ENCODE results near the gene TNFAIP3. TPM values are rescaled to one million over a fixed set of nuclear protein-coding genes. Genes with fewer than 3 reads are reported as not detected.

Gene TNFAIP3
- total and polyA plus RNA-seq, 2 experiments from 2014 or later, result 73.4 to 141 TPM

DNA sequence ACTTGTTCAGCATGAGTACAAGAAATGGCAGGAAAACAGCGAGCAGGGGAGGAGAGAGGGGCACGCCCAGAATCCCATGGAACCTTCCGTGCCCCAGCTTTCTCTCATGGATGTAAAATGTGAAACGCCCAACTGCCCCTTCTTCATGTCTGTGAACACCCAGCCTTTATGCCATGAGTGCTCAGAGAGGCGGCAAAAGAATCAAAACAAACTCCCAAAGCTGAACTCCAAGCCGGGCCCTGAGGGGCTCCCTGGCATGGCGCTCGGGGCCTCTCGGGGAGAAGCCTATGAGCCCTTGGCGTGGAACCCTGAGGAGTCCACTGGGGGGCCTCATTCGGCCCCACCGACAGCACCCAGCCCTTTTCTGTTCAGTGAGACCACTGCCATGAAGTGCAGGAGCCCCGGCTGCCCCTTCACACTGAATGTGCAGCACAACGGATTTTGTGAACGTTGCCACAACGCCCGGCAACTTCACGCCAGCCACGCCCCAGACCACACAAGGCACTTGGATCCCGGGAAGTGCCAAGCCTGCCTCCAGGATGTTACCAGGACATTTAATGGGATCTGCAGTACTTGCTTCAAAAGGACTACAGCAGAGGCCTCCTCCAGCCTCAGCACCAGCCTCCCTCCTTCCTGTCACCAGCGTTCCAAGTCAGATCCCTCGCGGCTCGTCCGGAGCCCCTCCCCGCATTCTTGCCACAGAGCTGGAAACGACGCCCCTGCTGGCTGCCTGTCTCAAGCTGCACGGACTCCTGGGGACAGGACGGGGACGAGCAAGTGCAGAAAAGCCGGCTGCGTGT, 11.6 kb downstream of the TNFAIP3 start:
- Histone ChIP-seq H3K4me1 (ENCODE audit: insufficient read depth) (peaks cover 2% of the 10 kb centered on the region), H3K9me3 (ENCODE audit: low read depth) (no peaks in the 10 kb centered on the region), H3K79me2 (peaks cover 3% of the 10 kb centered on the region), H3K27ac (no peak overlapping the region), H3K9me2 (replicated peaks; ENCODE audit: insufficient read depth) (no peaks in the 10 kb centered on the region), H3K36me3 (replicated peaks; ENCODE audit: insufficient read depth, low read depth) (no peaks in the 10 kb centered on the region), H4K20me1 (ENCODE audit: insufficient read depth, poor library complexity, severe bottlenecking) (no peaks in the 10 kb centered on the region), H3K4me3 (no peak overlapping the region), H3K27me3 (no peaks in the 10 kb centered on the region), H2AFZ (no peak overlapping the region), H3K4me2 (no peak overlapping the region)
- WGBS (ENCODE audit: low lambda C conversion rate, missing lambda C conversion rate), result 77% methylated on average over 32 of the region's 33 CpGs
- TF ChIP-seq EZH2 (IDR thresholded peaks at IDR 0.05; ENCODE audit: borderline replicate concordance), result no peak
- TF ChIP-seq EZH2phosphoT487 (IDR thresholded peaks at IDR 0.05; ENCODE audit: low read depth, severe bottlenecking, unreplicated experiment), result no peak
- TF ChIP-seq CTCF (IDR thresholded peaks at IDR 0.05; ENCODE audit: poor library complexity), result no peak
- DNase-seq (ENCODE audit: low spot score), result no peak

- Histone ChIP-seq H3K79me2 (peaks cover 3% of the 10 kb centered on the region), H3K4me2 (no peak overlapping the region), H3K4me3 (no peak overlapping the region), H2AFZ (no peak overlapping the region), H4K20me1 (ENCODE audit: insufficient read depth, poor library complexity, severe bottlenecking) (no peaks in the 10 kb centered on the region), H3K9me3 (ENCODE audit: low read depth) (no peaks in the 10 kb centered on the region), H3K36me3 (replicated peaks; ENCODE audit: insufficient read depth, low read depth) (no peaks in the 10 kb centered on the region), H3K4me1 (ENCODE audit: insufficient read depth) (no peaks in the 10 kb centered on the region), H3K27ac (no peak overlapping the region), H3K27me3 (no peaks in the 10 kb centered on the region), H3K9me2 (replicated peaks; ENCODE audit: insufficient read depth) (no peaks in the 10 kb centered on the region)
- 77% methylated on average over 7 of the region's 7 CpGs for WGBS (ENCODE audit: low lambda C conversion rate, missing lambda C conversion rate)
- TF ChIP-seq EZH2 (IDR thresholded peaks at IDR 0.05; ENCODE audit: borderline replicate concordance) (no peak), CTCF (IDR thresholded peaks at IDR 0.05; ENCODE audit: poor library complexity) (no peak), EZH2phosphoT487 (IDR thresholded peaks at IDR 0.05; ENCODE audit: low read depth, severe bottlenecking, unreplicated experiment) (no peak)
- DNase-seq (ENCODE audit: low spot score), result no peak
These were observed 12.2 kb downstream of the TNFAIP3 start for GRCh38 chr6:137879299-137879698.

DNA sequence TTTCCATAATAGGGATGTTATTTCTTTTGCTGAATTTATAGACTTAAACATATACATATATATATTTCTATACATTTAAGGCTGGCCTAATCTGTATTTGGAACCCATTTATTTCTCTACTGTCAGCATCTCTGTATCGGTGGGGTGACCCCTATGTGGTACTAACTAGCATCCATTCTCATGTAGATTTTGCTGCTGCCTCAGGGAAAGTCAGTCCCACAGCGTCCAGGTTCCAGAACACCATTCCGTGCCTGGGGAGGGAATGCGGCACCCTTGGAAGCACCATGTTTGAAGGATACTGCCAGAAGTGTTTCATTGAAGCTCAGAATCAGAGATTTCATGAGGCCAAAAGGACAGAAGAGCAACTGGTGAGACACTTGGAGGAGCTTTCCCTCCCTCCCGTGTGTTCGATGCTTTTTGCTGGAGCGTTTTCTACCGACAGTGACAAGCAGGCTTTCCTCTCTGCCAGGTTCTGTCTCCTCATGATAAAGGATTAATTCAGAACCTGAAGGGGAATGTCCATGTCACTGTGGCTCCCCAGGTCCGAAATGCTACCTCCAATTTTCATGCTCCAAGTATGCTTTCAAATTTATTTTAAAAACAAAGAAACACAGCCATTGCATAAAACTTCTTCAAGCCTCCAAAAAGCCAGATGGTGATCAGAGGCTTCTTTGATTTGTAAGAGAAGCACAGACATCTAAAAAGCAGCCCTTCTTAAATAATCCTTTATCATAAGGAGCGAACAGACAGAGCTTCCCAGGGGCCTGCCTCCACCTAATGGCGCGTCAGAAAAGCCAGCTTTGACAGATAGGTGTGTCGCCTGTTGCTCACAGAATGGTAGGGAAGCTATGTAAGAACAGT, 13.1 kb downstream of the TNFAIP3 start:
- Histone ChIP-seq H3K4me1 (ENCODE audit: insufficient read depth) (no peaks in the 10 kb centered on the region), H2AFZ (no peak overlapping the region), H3K9me2 (replicated peaks; ENCODE audit: insufficient read depth) (no peaks in the 10 kb centered on the region), H3K9me3 (ENCODE audit: low read depth) (no peaks in the 10 kb centered on the region), H3K79me2 (peaks cover 3% of the 10 kb centered on the region), H3K27ac (no peak overlapping the region), H3K36me3 (replicated peaks; ENCODE audit: insufficient read depth, low read depth) (no peaks in the 10 kb centered on the region), H4K20me1 (ENCODE audit: insufficient read depth, poor library complexity, severe bottlenecking) (no peaks in the 10 kb centered on the region), H3K27me3 (no peaks in the 10 kb centered on the region), H3K4me3 (no peak overlapping the region), H3K4me2 (no peak overlapping the region)
- 87% methylated on average over 13 of the region's 13 CpGs for WGBS (ENCODE audit: low lambda C conversion rate, missing lambda C conversion rate)
- no peak for TF ChIP-seq CTCF (IDR thresholded peaks at IDR 0.05; ENCODE audit: poor library complexity)
- no peak for TF ChIP-seq EZH2phosphoT487 (IDR thresholded peaks at IDR 0.05; ENCODE audit: low read depth, severe bottlenecking, unreplicated experiment)
- no peak for TF ChIP-seq EZH2 (IDR thresholded peaks at IDR 0.05; ENCODE audit: borderline replicate concordance)
- no peak for DNase-seq (ENCODE audit: low spot score)

Measured in hepatocyte (in vitro differentiated cells).